DMS 273 (cell line): ENCODE results near the gene ARFGEF3.
A peak's percentile ranks its signal among the peaks of the same experiment; 100 is the strongest.

Experiments used
- DNase-seq: peaks from one replicate; lab custom pipeline; 2025; ENCODE audit not compliant: unreplicated experiment; lab: John Stamatoyannopoulos, UW

Gene ARFGEF3

DNA sequence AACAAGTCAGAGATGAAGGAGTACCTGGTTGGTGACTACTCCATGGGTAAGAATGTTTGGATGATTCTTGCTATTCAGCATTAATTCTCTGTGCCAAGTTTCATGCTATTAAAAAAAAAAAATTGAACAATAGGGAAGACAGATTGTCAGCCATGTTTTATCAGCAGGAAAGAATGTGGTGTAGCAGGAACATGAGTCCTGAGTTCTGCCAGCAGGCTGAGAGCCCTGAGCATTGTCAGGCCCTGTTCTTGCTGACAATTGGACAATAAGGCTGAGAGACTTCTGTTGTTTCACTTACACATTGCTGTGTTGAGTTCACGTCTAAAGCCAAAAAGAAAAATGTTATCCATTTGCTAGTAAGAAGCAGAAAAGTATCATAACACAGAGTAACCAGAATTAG is 145.6 kb downstream of the ARFGEF3 start:
- DNase-seq, result no peak

DNA sequence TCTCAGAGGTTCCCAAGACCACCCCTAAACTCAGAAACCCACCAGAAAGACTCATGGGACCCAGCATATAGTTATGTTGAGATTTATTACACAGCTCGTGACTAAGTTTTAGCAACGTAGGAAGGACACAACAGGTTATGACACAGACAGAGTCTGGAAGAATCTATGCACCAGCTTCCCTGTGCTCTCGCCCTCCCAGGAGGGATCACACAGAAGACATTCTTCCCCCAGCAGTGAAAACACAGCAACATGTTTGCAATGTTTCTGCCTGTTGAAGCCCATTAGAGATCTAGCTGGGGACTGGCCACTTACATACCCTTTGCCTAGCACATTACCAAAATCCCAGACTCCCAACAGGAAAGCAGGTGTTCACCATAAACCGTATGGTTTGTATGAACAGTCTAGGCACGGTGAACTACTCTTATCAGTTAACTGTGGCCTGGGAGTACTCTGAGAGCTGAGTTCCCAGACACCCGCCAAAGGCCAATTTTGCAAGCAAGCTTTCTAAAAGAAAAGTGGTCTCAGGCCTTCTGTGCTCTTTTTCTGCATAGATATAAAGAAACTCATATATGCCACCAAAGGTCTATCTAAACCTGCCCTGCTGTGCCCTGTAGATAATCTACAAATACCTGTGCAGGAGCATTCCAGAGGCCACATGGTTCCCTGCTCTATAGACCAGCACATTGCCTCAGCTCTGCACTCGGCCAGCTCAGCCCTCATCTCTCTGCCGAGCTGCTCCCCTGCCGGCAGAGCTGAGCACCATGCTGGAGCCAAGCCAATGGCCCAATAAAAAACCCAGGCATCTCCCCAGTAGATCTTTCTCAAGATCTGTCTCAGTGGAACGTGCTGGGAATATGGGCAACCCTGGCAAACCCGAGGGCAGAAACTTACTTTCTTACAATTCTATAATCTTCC is 146.3 kb downstream of the ARFGEF3 start:
- DNase-seq, result peak; percentile 64

DNA sequence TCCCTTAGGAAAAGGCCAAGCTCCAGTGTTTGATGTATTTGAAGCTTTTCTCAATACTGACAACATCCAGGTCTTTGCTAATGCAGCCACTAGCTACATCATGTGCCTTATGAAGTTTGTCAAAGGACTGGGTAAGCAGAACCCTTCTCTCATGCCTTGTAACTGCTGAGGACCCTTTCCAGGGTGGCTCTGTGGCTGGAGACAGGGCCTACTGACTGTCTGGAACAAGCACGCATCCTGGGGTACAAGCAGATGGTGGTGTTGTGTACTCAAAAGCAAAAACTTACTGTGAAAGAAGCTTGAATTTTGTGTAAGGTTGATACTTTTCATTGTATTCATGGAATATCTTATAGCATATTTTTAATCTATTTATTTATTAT is 147.0 kb downstream of the ARFGEF3 start:
- no peak for DNase-seq

DNA sequence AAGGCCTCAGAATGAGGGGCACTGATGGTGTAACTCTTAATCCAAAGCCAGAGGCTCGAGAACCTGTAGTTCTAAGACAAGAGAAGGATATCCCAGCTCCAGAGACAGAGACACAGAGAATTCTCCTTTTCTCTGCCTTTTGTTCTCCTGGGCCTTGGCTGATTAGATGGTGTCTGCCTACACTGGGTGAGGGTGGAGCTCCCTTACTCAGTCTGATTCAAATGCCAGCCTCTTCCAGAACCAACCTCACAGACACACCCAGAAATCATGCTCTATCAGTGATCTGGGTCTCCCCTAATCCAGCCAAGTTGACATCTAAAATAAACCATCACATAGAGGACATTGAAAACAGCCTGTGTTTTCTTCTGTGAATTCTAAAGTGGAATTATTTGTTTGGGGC is 148.0 kb downstream of the ARFGEF3 start:
- no peak for DNase-seq

DNA sequence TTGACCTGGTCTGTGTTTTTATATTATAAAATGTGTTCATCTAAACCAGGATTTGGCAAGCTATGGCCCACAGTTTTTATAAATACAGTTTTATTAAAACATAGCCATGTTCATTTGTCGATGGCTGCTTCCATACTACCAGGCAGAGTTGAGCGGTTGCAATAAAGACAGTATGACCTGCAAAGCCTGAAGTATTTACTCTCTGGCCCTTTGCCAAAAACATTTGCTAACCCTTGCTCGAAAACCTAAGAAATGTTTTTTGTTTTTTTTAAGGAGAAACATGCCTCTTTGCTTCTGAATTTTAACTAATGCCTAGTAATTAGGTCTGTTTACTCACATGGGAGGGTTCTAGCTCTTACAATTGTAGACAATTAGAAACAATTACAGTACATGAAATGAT is 148.6 kb downstream of the ARFGEF3 start:
- DNase-seq, result peak; percentile 13

DNA sequence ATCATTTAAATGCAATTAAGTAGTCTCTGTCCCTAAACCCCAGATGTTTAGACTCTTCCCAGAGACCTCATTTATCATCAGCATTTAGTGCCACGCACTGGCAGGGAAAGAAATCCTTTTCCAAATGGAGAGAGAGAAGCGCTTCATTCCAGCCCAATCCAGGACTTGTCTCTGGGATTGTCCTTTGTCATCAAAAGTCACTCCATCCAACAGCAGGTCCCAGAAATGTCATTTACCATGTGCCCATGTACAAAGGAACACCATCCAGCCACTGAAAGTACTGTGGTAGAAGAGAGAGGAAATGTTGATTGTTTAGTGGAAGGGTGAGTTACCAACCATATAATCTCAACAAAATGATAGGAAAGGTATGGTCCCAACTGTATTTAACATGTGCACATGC is 149.1 kb downstream of the ARFGEF3 start:
- DNase-seq, result no peak

DNA sequence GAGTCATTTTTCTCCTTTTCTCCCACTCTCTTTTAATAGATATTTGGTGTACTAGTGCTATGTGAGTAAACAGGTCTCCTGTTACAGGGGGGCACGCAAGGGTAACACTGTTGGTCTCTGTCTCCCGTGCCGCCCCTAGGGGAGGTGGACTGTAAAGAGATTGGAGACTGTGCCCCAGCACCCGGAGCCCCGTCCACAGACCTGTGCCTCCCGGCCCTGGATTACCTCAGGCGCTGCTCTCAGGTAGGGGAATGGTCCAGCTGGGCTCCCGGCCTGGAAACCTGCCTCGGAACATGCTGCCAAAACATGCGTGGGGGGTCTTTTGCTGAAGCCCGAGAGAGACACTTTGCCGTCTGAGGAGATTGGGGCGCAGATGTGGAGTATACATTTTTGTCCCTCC is 149.5 kb downstream of the ARFGEF3 start:
- no peak for DNase-seq

DNA sequence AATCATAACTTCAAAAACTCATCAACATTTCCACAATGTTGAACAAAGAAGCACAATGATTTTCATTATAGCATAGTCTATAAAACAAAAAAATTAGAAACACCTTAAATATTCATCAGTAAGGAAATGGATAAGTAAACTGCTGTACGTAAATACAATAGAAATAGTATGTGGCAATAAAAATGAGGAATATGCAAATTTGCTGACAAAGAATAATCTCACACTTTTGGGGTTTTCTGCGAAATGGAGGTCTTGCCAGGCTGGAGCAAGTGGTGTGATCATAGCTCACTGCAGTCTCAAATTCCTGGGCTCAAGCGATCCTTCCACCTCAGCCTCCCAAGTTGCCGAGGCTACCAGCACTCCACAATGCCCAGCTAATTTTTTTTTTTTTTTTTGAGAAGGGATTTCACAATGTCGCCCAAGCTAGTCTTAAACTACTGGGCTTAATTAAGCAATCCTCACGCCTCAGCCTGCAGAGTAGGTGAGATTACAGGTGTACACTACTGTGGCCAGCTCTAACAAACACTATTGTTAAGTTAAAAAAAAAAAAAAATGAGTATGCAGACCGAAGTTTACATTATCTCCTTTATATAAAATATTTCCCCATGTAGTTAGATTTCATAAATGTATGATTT is 157.1 kb downstream of the ARFGEF3 start:
- no peak for DNase-seq

DNA sequence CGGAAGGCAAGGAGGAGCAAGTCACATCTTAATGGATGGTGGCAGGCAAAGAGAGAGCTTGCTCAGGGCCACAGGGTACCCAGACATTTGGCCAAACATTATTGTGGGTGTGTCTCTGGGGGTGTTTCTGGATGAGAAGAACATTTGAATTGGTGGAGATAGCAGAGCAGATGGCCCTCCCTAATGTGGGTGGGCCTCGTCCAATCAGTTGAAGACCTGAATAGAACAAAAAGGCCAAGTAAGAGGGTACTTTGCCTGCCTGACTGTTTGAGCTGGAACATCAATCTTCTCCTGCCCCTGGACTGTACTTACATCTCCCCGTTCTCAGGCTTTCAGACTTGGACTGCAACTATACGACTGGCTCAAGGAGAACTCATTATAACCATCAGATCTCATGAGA is 160.2 kb downstream of the ARFGEF3 start:
- DNase-seq, result no peak

DNA sequence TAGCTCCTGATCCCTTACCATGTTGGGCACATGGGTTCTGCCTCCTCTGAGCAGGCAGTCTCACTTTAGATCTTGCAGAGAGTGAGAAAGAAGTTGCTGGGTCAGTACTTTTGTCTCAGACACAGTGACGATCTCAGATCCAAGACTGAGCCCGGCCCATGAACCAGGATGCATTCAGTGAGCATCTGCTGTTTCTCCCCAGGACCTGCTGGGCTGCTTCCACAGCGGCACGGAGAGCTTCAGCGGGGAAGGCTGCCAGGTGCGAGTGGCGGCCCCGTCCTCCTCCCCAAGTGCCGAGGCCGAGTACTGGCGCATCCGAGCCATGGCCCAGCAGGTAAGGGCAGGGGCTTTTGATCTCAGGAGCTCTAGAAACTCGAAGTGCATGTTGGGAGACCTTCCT is 162.1 kb downstream of the ARFGEF3 start:
- no peak for DNase-seq

DNA sequence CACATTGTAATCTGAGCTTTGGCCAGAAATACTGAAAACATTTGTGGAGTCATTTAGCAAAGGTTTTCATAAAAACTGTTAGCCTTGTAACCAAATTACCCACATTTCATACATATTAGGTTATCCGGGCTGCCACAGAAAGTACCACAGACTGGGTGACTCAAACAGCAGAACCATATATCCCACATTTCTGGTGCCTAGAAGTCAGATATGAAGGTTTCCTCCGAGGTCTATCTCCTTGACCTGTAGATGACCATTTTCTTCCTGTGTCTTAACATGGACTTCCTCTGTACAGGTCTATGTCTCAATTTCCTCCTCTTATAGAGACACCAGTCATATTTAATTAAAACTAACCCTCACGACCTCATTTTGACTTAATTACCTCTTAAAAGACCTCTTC is 166.5 kb downstream of the ARFGEF3 start:
- DNase-seq, result no peak

DNA sequence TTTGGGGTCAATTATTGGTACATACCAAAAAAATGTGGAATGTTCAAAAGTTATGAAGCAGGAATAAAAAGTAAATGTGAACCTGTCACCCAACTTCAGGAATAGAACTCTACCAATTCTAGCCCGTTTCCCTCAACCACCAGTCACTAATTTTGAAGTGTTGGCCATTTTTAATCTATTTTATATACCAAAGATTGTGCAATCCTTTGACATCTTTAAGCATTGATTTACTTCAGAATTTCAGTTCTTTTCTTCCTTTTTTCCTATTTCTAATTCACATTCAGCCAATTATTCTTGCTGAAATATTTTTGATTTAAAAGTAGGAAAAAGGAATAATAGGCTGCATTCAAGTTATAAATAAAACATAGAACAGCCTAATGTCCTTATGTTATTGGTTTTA is 169.0 kb downstream of the ARFGEF3 start:
- DNase-seq, result no peak

DNA sequence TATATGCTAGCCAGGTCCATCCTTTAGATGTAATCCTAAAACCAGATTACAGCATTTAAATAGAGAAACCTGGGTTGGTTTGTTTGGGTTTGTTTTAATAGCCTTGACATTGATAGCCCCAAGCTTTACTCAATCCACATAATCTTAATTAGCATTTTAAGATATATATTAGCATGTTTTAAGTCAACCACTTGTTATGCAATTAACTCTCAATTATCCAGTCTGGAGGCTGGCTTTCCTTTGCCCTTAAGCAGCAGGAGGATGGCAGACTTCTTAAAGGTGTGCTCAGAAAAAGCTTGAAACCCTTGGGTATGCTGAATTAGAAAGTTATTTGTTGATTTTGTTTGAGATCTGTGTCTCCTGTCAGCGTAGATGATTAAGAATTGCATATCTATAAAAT is 169.7 kb downstream of the ARFGEF3 start:
- DNase-seq, result no peak

DNA sequence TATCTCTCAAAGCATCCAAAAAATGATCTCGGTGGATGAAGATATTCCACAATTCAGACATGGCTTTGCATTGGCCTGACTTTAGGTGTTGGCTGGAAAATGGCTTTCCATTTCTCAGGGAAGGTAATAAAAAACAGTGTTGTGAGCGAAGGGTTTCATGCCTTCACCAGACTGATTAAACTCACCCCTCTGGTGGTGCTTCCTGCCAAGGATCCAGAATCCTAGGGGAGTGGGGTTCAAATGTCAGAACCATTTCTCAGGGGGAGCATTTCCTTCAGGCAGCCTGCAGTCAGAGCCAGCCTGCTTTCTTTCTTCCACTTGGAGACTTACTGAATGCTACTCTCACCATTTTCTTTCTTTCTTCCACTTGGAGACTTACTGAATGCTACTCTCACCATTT is 170.2 kb downstream of the ARFGEF3 start:
- DNase-seq, result no peak

DNA sequence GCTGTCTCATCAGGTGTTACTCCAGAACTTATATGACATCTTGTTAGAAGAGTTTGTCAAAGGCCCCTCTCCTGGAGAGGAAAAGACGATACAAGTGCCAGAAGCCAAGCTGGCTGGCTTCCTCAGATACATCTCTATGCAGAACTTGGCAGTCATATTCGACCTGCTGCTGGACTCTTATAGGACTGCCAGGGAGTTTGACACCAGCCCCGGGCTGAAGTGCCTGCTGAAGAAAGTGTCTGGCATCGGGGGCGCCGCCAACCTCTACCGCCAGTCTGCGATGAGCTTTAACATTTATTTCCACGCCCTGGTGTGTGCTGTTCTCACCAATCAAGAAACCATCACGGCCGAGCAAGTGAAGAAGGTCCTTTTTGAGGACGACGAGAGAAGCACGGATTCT is 172.3 kb downstream of the ARFGEF3 start:
- DNase-seq, result no peak

DNA sequence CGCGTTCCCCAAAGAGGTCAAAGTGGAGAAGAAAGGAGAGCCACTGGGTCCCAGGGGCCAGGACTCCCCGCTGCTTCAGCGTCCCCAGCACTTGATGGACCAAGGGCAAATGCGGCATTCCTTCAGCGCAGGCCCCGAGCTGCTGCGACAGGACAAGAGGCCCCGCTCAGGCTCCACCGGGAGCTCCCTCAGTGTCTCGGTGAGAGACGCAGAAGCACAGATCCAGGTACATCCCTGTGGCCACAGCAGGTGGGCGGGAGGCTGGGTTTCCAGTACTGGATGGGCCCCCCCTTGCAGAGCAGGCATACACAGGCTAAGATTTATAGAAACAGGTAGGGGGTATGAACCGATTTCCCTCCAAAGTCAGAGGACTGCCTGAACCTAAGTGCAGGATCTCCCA is 173.2 kb downstream of the ARFGEF3 start:
- DNase-seq, result no peak

DNA sequence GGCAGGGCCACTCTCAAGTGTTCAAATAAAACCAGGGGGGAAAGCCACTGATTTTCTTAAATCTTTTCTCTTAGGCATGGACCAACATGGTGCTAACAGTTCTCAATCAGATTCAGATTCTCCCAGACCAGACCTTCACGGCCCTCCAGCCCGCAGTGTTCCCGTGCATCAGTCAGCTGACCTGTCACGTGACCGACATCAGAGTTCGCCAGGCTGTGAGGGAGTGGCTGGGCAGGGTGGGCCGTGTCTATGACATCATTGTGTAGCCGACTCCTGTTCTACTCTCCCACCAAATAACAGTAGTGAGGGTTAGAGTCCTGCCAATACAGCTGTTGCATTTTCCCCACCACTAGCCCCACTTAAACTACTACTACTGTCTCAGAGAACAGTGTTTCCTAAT is 174.5 kb downstream of the ARFGEF3 start:
- no peak for DNase-seq

DNA sequence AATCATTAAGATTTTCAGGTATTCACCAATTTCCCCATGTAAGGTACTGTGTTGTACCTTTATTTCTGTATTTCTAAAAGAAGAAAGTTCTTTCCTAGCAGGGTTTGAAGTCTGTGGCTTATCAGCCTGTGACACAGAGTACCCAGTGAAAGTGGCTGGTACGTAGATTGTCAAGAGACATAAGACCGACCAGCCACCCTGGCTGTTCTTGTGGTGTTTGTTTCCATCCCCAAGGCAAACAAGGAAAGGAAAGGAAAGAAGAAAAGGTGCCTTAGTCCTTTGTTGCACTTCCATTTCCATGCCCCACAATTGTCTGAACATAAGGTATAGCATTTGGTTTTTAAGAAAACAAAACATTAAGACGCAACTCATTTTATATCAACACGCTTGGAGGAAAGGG is 175.3 kb downstream of the ARFGEF3 start:
- no peak for DNase-seq

DNA sequence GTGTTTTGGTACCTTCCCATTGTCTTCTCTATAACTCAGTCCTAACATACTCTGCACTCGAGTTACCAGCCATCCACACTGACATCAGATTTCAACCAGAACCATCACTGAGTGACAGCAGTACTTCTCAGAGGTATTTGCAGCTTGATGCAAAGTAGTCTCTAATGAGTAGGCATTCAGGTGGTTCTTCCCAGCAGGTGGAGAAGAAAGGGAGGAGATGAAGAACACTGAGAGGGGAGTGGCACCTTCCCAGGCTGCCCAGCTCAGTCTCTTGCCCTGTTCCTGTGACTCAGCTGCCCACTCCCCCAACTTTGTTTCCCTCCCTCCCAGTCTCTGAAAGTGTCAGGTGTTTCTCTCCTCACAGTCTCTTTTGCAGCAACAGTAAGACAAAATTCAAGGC is 177.3 kb downstream of the ARFGEF3 start:
- DNase-seq, result no peak

DNA sequence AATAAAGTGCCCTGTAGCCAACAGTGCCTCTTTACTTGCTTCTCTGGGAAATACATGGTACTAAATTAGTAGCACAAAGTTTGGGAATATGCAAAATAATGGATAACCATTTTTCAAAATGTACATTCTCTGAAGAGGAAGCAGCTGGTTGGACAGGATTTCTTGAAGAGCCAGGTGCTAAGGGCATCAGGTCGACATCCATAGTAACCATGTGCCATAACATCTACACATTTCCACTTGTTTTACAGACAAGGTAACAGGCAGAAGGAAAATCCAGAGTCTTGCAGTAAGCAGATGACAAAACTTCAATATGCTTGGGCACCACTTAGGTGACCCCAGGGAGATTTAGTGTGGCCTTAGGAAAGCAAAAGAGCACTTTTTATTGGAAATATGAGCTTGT is 179.4 kb downstream of the ARFGEF3 start:
- no peak for DNase-seq

DNA sequence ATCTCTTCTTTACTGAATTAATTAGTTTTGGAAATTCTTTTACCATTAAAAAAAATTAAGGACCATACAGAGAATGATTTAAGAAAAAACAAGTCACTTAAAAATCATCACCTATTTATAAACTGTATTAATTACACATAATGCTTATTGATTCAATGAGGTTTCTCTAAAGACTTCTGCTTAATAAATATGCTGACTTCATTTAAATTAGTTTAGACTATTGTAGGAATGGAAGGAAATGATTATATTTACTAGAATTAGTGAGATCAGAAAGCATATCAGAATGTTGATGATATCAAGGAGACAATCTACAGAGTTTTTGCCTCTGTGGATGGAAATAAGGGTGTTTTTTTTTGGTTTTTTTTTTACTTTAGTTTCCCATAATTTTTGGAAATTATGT is 181.4 kb downstream of the ARFGEF3 start:
- no peak for DNase-seq

DNA sequence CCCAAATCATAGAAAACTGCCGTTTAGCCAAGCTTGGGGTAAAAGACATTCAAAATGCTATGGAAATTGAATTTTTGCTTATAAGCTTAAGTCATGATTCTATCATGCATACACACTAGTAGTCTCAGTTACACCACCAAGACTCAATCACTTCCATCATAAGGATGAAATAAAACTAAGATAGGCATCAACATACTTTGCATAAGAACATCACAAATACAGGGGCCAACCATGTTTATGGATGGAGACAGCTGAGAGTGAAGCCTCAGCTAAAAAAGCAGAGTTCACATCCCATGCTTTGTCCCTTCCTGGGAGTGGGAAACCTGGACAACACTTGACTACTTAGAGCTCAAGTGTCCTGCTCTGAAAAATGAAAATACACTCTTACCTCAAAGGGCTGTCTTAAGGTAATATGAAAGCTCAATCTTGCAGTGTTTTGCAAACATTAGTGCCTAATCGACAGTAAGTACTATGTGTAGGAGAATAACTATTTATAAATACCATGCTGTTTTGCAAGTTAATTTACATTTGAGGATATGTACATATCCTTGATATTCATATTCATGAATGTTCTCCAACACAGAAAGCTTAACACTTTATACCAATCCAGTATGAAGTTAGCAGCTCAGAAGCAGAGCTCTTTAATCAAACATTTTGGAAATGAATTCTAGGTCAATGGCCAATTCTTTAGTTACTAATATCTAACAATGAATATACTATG is 184.0 kb downstream of the ARFGEF3 start:
- DNase-seq, result no peak
